Measurements from ENCODE around the gene MXI1. TPM values are rescaled to one million over a fixed set of nuclear protein-coding genes. Genes with fewer than 3 reads are reported as not detected.

The MXI1 gene
- total and polyA plus RNA-seq, 2 of the 4 experiments (the other 2 are of a cell fraction) = 7.2 to 11.8 TPM

DNA sequence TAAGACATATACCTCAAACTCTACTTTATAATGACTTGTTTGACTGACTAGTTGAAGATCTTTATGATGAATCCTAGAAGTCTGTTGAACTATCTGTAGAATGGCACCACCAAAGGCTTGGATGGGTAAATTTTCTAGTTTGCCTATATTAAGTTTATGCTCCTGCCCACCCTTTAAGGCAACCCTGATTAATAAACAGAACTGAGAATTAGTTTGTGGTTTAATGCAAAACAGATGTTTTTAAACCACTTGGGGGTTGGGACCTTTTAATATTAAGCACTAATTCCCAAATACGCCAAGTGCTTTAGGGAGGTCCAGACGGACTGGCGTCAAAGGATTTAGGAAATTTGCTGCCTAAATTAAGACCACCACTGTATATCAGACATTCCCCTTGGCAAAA, 76.9 kb downstream of the MXI1 start (continued):
- TF ChIP-seq MAZ (IDR thresholded peaks at IDR 0.05; ENCODE audit: borderline replicate concordance, low read depth, low read length) = no peak
- no peak for TF ChIP-seq SMC3 (IDR thresholded peaks at IDR 0.05; ENCODE audit: low read depth, low read length)
- no peak for TF ChIP-seq RFX5 (IDR thresholded peaks at IDR 0.05; ENCODE audit: low read depth, low read length)
- TF ChIP-seq NFE2L2 (IDR thresholded peaks at IDR 0.05; ENCODE audit: low read depth, low read length) = no peak
- no peak for TF ChIP-seq BHLHE40 (IDR thresholded peaks at IDR 0.05; ENCODE audit: low read depth, low read length)

DNA sequence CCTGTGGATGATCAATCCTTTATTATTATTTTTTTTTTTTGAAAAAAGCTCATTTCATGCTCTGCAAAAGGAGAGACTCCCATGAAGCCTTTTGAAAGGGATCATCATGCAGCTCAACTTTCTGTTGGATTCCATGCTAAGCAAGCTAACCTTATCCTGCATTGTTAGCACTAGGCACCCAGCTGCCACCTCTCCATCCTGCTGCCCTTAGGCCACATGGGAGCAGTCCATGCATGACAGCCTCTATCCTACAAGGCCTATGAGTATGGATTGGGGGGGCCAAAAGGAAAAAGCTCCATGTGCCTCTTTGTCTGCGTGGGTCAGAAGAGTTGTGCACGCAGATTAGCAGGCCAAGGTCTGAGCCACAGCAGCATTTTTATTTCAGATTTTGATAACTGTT, 78.1 kb downstream of the MXI1 start:
- no TSS peak for BruUV-seq (replicated peaks)
- Histone ChIP-seq H3K18ac (ENCODE audit: low read depth, low read length) (no peak overlapping the region), H2BK20ac (ENCODE audit: low read depth, low read length) (no peak overlapping the region), H3K56ac (ENCODE audit: extremely low read depth, insufficient read depth, low read length) (no peak overlapping the region), H2BK5ac (ENCODE audit: low read depth, low read length, poor library complexity, severe bottlenecking) (no peak overlapping the region), H2BK120ac (ENCODE audit: low read depth, low read length) (no peak overlapping the region), H4K91ac (ENCODE audit: insufficient read depth, low read depth, low read length) (no peak overlapping the region), H3K4me1 (ENCODE audit: control insufficient read depth, insufficient read depth, low read length) (no peaks in the 10 kb centered on the region), H3K27ac (ENCODE audit: insufficient read depth, low read length) (no peak overlapping the region), H3K9me3 (ENCODE audit: control insufficient read depth, insufficient read depth, low read length) (no peaks in the 10 kb centered on the region), H3K36me3 (ENCODE audit: control insufficient read depth, insufficient read depth, low read length) (peaks cover 12% of the 10 kb centered on the region; the same call in 1 of the 2 replicates), H2AFZ (replicated peaks; ENCODE audit: low read length, poor library complexity) (no peak overlapping the region), H2BK15ac (ENCODE audit: low read depth, low read length) (no peak overlapping the region), H4K5ac (ENCODE audit: low read depth, low read length) (no peak overlapping the region), H3K14ac (replicated peaks; ENCODE audit: low read depth, low read length) (no peak overlapping the region), H3K27me3 (ENCODE audit: control insufficient read depth, insufficient read depth, low read length) (no peaks in the 10 kb centered on the region), H3K9ac (ENCODE audit: low read depth, low read length) (no peak overlapping the region), H3K4me2 (ENCODE audit: low read depth, low read length) (no peak overlapping the region), H2AK9ac (replicated peaks; ENCODE audit: low read depth, low read length, poor library complexity) (no peak overlapping the region), H4K8ac (ENCODE audit: low read depth in 2 of 2, low read length in 2 of 2) (no peak overlapping the region), H2AK5ac (ENCODE audit: low read depth, low read length) (no peak overlapping the region), H4K20me1 (ENCODE audit: insufficient read depth, low read length) (no peaks in the 10 kb centered on the region), H3K9me1 (ENCODE audit: insufficient read depth, low read length) (no peaks in the 10 kb centered on the region), H3K4me3 (ENCODE audit: insufficient read depth, low read depth, low read length) (no peak overlapping the region), H3K4ac (ENCODE audit: low read depth, low read length) (no peak overlapping the region), H3K79me1 (ENCODE audit: low read depth in 1 of 2, low read length in 2 of 2) (no peaks in the 10 kb centered on the region; a peak in 1 of 4 replicates), H3K23ac (ENCODE audit: low read depth, low read length) (no peak overlapping the region)
- no CpG with 5 or more reads among the region's 2 CpGs for WGBS, 2 experiments (ENCODE audit: extremely low coverage in 2 of 2, insufficient read length in 1 of 2)
- TF ChIP-seq CHD1 (IDR thresholded peaks at IDR 0.05; ENCODE audit: low read depth, low read length) (no peak), CEBPB (IDR thresholded peaks at IDR 0.05; ENCODE audit: low read depth, low read length) (no peak), RFX5 (IDR thresholded peaks at IDR 0.05; ENCODE audit: low read depth, low read length) (no peak), BHLHE40 (IDR thresholded peaks at IDR 0.05; ENCODE audit: low read depth, low read length) (no peak)
- TF ChIP-seq, protein P1, sequence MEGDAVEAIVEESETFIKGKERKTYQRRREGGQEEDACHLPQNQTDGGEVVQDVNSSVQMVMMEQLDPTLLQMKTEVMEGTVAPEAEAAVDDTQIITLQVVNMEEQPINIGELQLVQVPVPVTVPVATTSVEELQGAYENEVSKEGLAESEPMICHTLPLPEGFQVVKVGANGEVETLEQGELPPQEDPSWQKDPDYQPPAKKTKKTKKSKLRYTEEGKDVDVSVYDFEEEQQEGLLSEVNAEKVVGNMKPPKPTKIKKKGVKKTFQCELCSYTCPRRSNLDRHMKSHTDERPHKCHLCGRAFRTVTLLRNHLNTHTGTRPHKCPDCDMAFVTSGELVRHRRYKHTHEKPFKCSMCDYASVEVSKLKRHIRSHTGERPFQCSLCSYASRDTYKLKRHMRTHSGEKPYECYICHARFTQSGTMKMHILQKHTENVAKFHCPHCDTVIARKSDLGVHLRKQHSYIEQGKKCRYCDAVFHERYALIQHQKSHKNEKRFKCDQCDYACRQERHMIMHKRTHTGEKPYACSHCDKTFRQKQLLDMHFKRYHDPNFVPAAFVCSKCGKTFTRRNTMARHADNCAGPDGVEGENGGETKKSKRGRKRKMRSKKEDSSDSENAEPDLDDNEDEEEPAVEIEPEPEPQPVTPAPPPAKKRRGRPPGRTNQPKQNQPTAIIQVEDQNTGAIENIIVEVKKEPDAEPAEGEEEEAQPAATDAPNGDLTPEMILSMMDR (conservative IDR thresholded peaks at IDR 0.05; ENCODE audit: low read depth, low read length) = no peak
- intact Hi-C loops (cut with micrococcal nuclease) = no loop called here
- DNase-seq (no peak), ATAC-seq (ENCODE audit: low read depth) (no peak)
- in situ Hi-C loops (cut with MboI; ENCODE audit: low sequenced_read_pairs) = no loop called here
- CTCF ChIA-PET = interaction anchor here (0.6 to 0.7 kb wide), 2 partner anchors 11 to 25 kb away, joined by 3 to 5 read pairs; no protein-coding TSS in a partner anchor
- dilution Hi-C loops (cut with HindIII; ENCODE audit: low sequenced_read_pairs, unreplicated experiment) = loop anchor here (25.0 kb wide), 1 partner anchor 148 kb away; no protein-coding TSS in a partner anchor
- POLR2A ChIA-PET (ENCODE audit: unreplicated experiment) = no interaction called here
